T-cell (primary cell): ENCODE data around the gene TALDO1. TPM values are rescaled to one million over a fixed set of nuclear protein-coding genes. Genes with fewer than 3 reads are reported as not detected.
A peak's percentile ranks its signal among the peaks of the same experiment; 100 is the strongest.

Source experiments
- ATAC-seq, 4 experiments: fragments of 200-7000 bp in 3 of 4; fragments of 150-1000 bp in 1 of 4; cut with Tn5 transposase; replicated peaks in 1 of 4; 1 replicate in 3 of 4; 2 replicates in 1 of 4; pipeline ENCODE4 v1.10.0; 2021; ENCODE audit warnings: moderate library complexity in 3 of 4, mild to moderate bottlenecking in 2 of 4, moderate number of reproducible peaks in 1 of 4
- CTCF ChIA-PET, 2 donors: fragments of 300-600 bp; sonication (Branson Sonifier 250); formaldehyde crosslinking; loops; one replicate each; lab custom pipeline; 2022; ENCODE audit warnings: antibody characterized with exemption in 2 of 2; lab: Charles Lee
- POLR2A ChIA-PET, 2 donors: fragments of 300-600 bp; sonication (Branson Sonifier 250); formaldehyde crosslinking; loops; one replicate each; lab custom pipeline; 2022; ENCODE audit warnings: antibody characterized with exemption in 2 of 2; lab: Charles Lee
- DNase-seq, 35 experiments: peaks; one replicate each; pipeline versions ENCODE4 v3.0.0 to v3.0.0-alpha.2; 2013 to 2023
- H3K27ac ChIP-seq: one replicate; pipeline ENCODE4 v1.5.1; 2013; ENCODE audit warnings: low read length
- H3K27me3 ChIP-seq, 2 experiments: replicated peaks in 1 of 2; 1 replicate in 1 of 2; 2 replicates in 1 of 2; pipeline versions ENCODE4 v1.6.1 to v1.7.0; 2013; ENCODE audit warnings: low read length in 1 of 2, mixed read lengths in 1 of 2; ENCODE audit not compliant: control insufficient read depth in 2 of 2, insufficient read depth in 2 of 2; ENCODE audit errors: extremely low read depth in 1 of 2
- H3K36me3 ChIP-seq, 2 donors: 1 replicate in 1 of 2; 2 replicates in 1 of 2; pipeline versions ENCODE4 v1.6.1 to v1.7.0; 2013; ENCODE audit warnings: low read length in 1 of 2; ENCODE audit not compliant: control insufficient read depth in 2 of 2, insufficient read depth in 1 of 2; ENCODE audit errors: extremely low read depth in 1 of 2
- H3K4me1 ChIP-seq, 2 experiments: 1 replicate in 1 of 2; 2 replicates in 1 of 2; pipeline versions ENCODE4 v1.6.1 to v1.7.0; 2013; ENCODE audit warnings: low read length in 2 of 2, mixed read lengths in 1 of 2; ENCODE audit not compliant: insufficient read depth in 2 of 2, control insufficient read depth in 1 of 2; ENCODE audit errors: extremely low read depth in 1 of 2
- H3K4me3 ChIP-seq, 2 donors: 1 replicate in 1 of 2; 2 replicates in 1 of 2; pipeline versions ENCODE4 v1.5.1 to v1.7.0; 2013; ENCODE audit warnings: mild to moderate bottlenecking in 2 of 2, low read length in 1 of 2, moderate library complexity in 1 of 2; ENCODE audit not compliant: control insufficient read depth in 1 of 2; ENCODE audit errors: extremely low read depth in 1 of 2
- H3K9me3 ChIP-seq: 2 replicates; pipeline ENCODE4 v1.7.0; 2013
- H3K27ac Mint-ChIP-seq, 2 donors: one replicate each; pipeline ENCODE4 v1.8.0; 2020 to 2021; ENCODE audit warnings: mild to moderate bottlenecking in 2 of 2, mixed read lengths in 2 of 2
- H3K27me3 Mint-ChIP-seq, 2 donors: one replicate each; pipeline ENCODE4 v1.8.0; 2021 to 2022; ENCODE audit warnings: mixed read lengths in 2 of 2
- H3K36me3 Mint-ChIP-seq: one replicate; pipeline ENCODE4 v1.8.0; 2021; ENCODE audit warnings: mixed read lengths
- H3K4me1 Mint-ChIP-seq, 3 donors: one replicate each; pipeline ENCODE4 v1.8.0; 2020 to 2022; ENCODE audit warnings: mixed read lengths in 3 of 3, mild to moderate bottlenecking in 1 of 3
- H3K4me3 Mint-ChIP-seq, 3 donors: one replicate each; pipeline ENCODE4 v1.8.0; 2020 to 2022; ENCODE audit warnings: mild to moderate bottlenecking in 3 of 3, mixed read lengths in 3 of 3, moderate library complexity in 3 of 3
- H3K9me3 Mint-ChIP-seq, 3 donors: one replicate each; pipeline ENCODE4 v1.8.0; 2020 to 2022; ENCODE audit warnings: mixed read lengths in 3 of 3
- WGBS: methylation state at CpG from one replicate; pipeline ENCODE4 v1.1.5; 2013; ENCODE audit warnings: missing lambda C conversion rate; ENCODE audit not compliant: insufficient coverage; 5-methylcytosine and 5-hydroxymethylcytosine counted together
- total RNA-seq, 35 experiments: library from RNA in 6 of 35; stranded (reverse) in 6 of 35; fragments of 120-200 nt in 1 of 35; gene quantifications; one replicate each; pipeline versions ENCODE4 v1.2.1 to v1.2.4 and lab custom pipeline; 2013 to 2026

TALDO1 gene
- total RNA-seq, 5 donors from 2014 or later (not counting 1 experiment from before 2014, with no cell fraction given), result 60.5 to 106 (median 102) TPM

GRCh38 chr11:721247-721740 is 26.0 kb upstream of the TALDO1 start:
- Histone ChIP-seq H3K4me1 (peaks cover 8 to 41% of the 10 kb centered on the region in 2 experiments), H3K4me3 (peak overlapping the region; percentile 11 to 23), H3K27me3 (peaks cover 0 to 59% of the 10 kb centered on the region in 2 experiments), H3K36me3 (no peaks in the 10 kb centered on the region), H3K9me3 (no peaks in the 10 kb centered on the region), H3K27ac (no peak overlapping the region)
- ATAC-seq, result peak in 3 of 4 experiments; percentile 2 to 3 (median 3)
- peak overlapping the region; percentile 55 to 77 (median 59) for H3K4me3 Mint-ChIP-seq
- peaks cover 6 to 24% (median 13%) of the 10 kb centered on the region in 3 donors for H3K4me1 Mint-ChIP-seq
- H3K27ac Mint-ChIP-seq, result no peak overlapping the region
- H3K36me3 Mint-ChIP-seq, result no peaks in the 10 kb centered on the region
- peaks cover 11 to 14% of the 10 kb centered on the region in 2 donors for H3K27me3 Mint-ChIP-seq
- POLR2A ChIA-PET, result interaction anchor here in 1 of 2 donors (0.6 kb wide), 1 partner anchor 75 kb away, joined by 3 read pairs; no protein-coding TSS in a partner anchor
- 10% methylated on average over 24 of the region's 28 CpGs for WGBS
- H3K9me3 Mint-ChIP-seq, result peaks cover 0 to 3% (median 0%) of the 10 kb centered on the region in 3 donors
- DNase-seq, result no peak
- CTCF ChIA-PET, result interaction anchor here in 1 of 2 donors (1.0 to 1.3 kb wide), 3 partner anchors 26 to 185 kb away, joined by 3 to 4 read pairs (median 3); partner anchors contain the start of gene TMEM80

GRCh38 chr11:721741-722345 is 25.4 kb upstream of the TALDO1 start:
- Histone ChIP-seq H3K9me3 (no peaks in the 10 kb centered on the region), H3K4me1 (peaks cover 9 to 47% of the 10 kb centered on the region in 2 experiments), H3K36me3 (no peaks in the 10 kb centered on the region), H3K27ac (no peak overlapping the region), H3K27me3 (peaks cover 0 to 59% of the 10 kb centered on the region in 2 experiments), H3K4me3 (peak overlapping the region in 1 of 2 donors; percentile 6)
- CTCF ChIA-PET, result interaction anchor here (0.6 to 1.3 kb wide), 7 partner anchors 26 to 266 kb away, joined by 3 to 5 read pairs (median 3); partner anchors contain the start of gene TMEM80 (in 1 of the 2)
- DNase-seq (peak in 32 of 35 experiments; percentile 33 to 77 (median 56)), ATAC-seq (peak; percentile 44 to 59 (median 52))
- POLR2A ChIA-PET, result interaction anchor here in 1 of 2 donors (0.6 to 0.7 kb wide), 2 partner anchors 26 to 75 kb away, joined by 3 to 6 read pairs; partner anchors contain the start of gene TMEM80
- 4% methylated on average over 26 of the region's 33 CpGs for WGBS
- Mint-ChIP-seq H3K27me3 (peaks cover 11 to 14% of the 10 kb centered on the region in 2 donors), H3K4me1 (peaks cover 6 to 26% (median 16%) of the 10 kb centered on the region in 3 donors), H3K4me3 (peak overlapping the region in 2 of 3 donors; percentile 55 to 77), H3K36me3 (no peaks in the 10 kb centered on the region), H3K9me3 (no peaks in the 10 kb centered on the region), H3K27ac (no peak overlapping the region)

GRCh38 chr11:722346-722811 is 24.9 kb upstream of the TALDO1 start:
- Mint-ChIP-seq H3K27me3 (peaks cover 11 to 14% of the 10 kb centered on the region in 2 donors), H3K4me3 (peak overlapping the region in 1 of 3 donors; percentile 77), H3K9me3 (no peaks in the 10 kb centered on the region), H3K27ac (no peak overlapping the region), H3K36me3 (no peaks in the 10 kb centered on the region), H3K4me1 (peaks cover 6 to 28% (median 16%) of the 10 kb centered on the region in 3 donors)
- ATAC-seq (no peak), DNase-seq (no peak)
- Histone ChIP-seq H3K27ac (no peak overlapping the region), H3K27me3 (peaks cover 0 to 58% of the 10 kb centered on the region in 2 experiments), H3K9me3 (no peaks in the 10 kb centered on the region), H3K4me3 (no peak overlapping the region), H3K36me3 (no peaks in the 10 kb centered on the region), H3K4me1 (peaks cover 9 to 52% of the 10 kb centered on the region in 2 experiments)
- ChIA-PET POLR2A (interaction anchor here in 1 of 2 donors (0.6 to 0.7 kb wide), 2 partner anchors 27 to 62 kb away, joined by 5 to 6 read pairs; partner anchors contain the start of gene TMEM80), CTCF (interaction anchor here (0.6 to 1.3 kb wide), 7 partner anchors 27 to 266 kb away, joined by 3 to 5 read pairs (median 3); partner anchors contain the start of gene TMEM80 (in 1 of the 2))
- 69% methylated on average over 16 of the region's 20 CpGs for WGBS

DNA sequence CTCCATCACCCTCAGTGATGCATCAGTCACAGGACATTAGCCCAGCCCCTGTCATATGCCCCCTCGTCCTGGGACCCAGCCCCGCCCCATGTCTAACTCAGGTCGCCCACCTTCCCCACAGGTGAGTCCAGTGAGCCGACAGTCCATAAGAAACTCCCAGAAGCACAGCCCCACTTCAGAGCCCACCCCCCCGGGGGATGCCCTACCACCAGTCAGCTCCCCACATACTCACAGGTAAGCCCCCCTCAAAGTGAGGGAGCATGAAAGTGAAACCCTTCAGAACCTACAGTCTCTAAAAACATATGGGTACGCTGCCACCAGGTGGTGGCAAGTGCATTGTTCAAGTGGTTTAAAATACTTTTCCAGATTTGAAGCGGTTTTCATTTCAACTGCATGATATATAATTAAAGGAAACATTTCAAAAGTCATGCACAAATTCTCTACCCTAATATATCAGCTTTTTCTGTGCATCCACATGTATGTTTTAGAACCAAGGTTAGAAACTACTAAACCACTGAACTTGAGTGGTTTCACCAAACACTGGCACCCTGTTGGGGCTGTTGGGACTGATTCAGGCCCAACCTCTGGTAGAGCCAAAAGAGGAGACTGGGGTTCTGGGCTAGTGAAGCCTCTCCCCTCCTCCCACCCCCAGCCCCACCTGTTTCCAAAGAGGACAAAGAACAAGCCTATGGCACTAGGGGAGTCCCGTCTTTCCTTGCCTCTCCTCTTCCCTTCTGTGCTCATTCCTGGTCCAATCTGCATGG is 24.0 kb upstream of the TALDO1 start:
- no peaks in the 10 kb centered on the region for H3K36me3 ChIP-seq
- no peak overlapping the region for H3K4me3 ChIP-seq
- H3K4me1 ChIP-seq, result peaks cover 13 to 61% of the 10 kb centered on the region in 2 experiments
- H3K9me3 Mint-ChIP-seq, result no peaks in the 10 kb centered on the region
- H3K27me3 Mint-ChIP-seq, result peaks cover 11 to 14% of the 10 kb centered on the region in 2 donors
- DNase-seq (peak in 25 of 35 experiments; percentile 32 to 79 (median 47)), ATAC-seq (peak in 3 of 4 experiments; percentile 15 to 64 (median 29))
- peaks cover 0 to 65% of the 10 kb centered on the region in 2 experiments for H3K27me3 ChIP-seq
- no peaks in the 10 kb centered on the region for H3K36me3 Mint-ChIP-seq
- H3K9me3 ChIP-seq, result no peaks in the 10 kb centered on the region
- POLR2A ChIA-PET, result interaction anchor here in 1 of 2 donors (0.6 kb wide), 1 partner anchor 63 kb away, joined by 5 read pairs; no protein-coding TSS in a partner anchor
- peaks cover 6 to 28% (median 16%) of the 10 kb centered on the region in 3 donors for H3K4me1 Mint-ChIP-seq
- CTCF ChIA-PET, result interaction anchor here (0.6 to 1.2 kb wide), 3 partner anchors 10 to 56 kb away, joined by 3 to 4 read pairs (median 3); partner anchors contain the start of gene TMEM80 (in 1 of the 2)
- 44% methylated on average over 3 of the region's 8 CpGs for WGBS
- no peak overlapping the region for H3K27ac ChIP-seq
- peak overlapping the region in 1 of 2 donors; percentile 67 for H3K27ac Mint-ChIP-seq
- H3K4me3 Mint-ChIP-seq, result peak overlapping the region; percentile 60 to 89 (median 65)

- POLR2A ChIA-PET, result interaction anchor here in 1 of 2 donors (0.7 kb wide), 1 partner anchor 58 kb away, joined by 3 read pairs; no protein-coding TSS in a partner anchor
- Histone ChIP-seq H3K27me3 (peaks cover 0 to 71% of the 10 kb centered on the region in 2 experiments), H3K4me1 (peaks cover 13 to 62% of the 10 kb centered on the region in 2 experiments), H3K9me3 (no peaks in the 10 kb centered on the region), H3K36me3 (no peaks in the 10 kb centered on the region), H3K27ac (no peak overlapping the region), H3K4me3 (no peak overlapping the region)
- no peak for ATAC-seq
- Mint-ChIP-seq H3K9me3 (no peaks in the 10 kb centered on the region), H3K4me1 (peaks cover 6 to 26% (median 16%) of the 10 kb centered on the region in 3 donors), H3K27me3 (peaks cover 11 to 13% of the 10 kb centered on the region in 2 donors), H3K36me3 (no peaks in the 10 kb centered on the region), H3K4me3 (peak overlapping the region in 1 of 3 donors; percentile 73), H3K27ac (peak overlapping the region in 1 of 2 donors; percentile 55)
- DNase-seq, result no peak
- WGBS, result 69% methylated on average over 18 of the region's 19 CpGs
- CTCF ChIA-PET, result interaction anchor here (0.6 to 1.3 kb wide), 6 partner anchors 9 to 177 kb away, joined by 3 to 6 read pairs (median 4); partner anchors contain the start of gene TMEM80 (in 1 of the 2)
Measured at GRCh38 chr11:724049-724777, 23.1 kb upstream of the TALDO1 start.
